ENCODE measurements around the gene UNK.

UNK gene

GRCh38 chr17:75832652-75833400 is 48.2 kb downstream of the UNK start:
- H3K79me2 ChIP-seq (ENCODE audit: control insufficient read depth, low read length): no peaks in the 10 kb centered on the region
- peak overlapping the region; percentile 63 for H3K4me2 ChIP-seq (ENCODE audit: low read length)
- H3K27me3 ChIP-seq (ENCODE audit: control insufficient read depth, low read length): no peaks in the 10 kb centered on the region
- H3K9me3 ChIP-seq (ENCODE audit: control insufficient read depth, insufficient read depth, low read length): no peaks in the 10 kb centered on the region
- H3K4me3 ChIP-seq (ENCODE audit: low read length): peak overlapping the region; percentile 57
- TF ChIP-seq CTCF (IDR thresholded peaks at IDR 0.05; ENCODE audit: low read depth, low read length, poor library complexity, severe bottlenecking) (no peak), EZH2phosphoT487 (IDR thresholded peaks at IDR 0.05; ENCODE audit: borderline replicate concordance, low read length) (no peak)
- peaks cover 29% of the 10 kb centered on the region for H3K4me1 ChIP-seq (ENCODE audit: control insufficient read depth, low read length)
- H3K9me2 ChIP-seq (replicated peaks; ENCODE audit: control insufficient read depth, low read length): no peaks in the 10 kb centered on the region
- peaks cover 8% of the 10 kb centered on the region for H3K36me3 ChIP-seq (ENCODE audit: control insufficient read depth, low read length)
- H3F3A ChIP-seq (ENCODE audit: control insufficient read depth, insufficient read depth): peaks cover 4% of the 10 kb centered on the region
- H4K20me1 ChIP-seq (ENCODE audit: control insufficient read depth, insufficient read depth, low read depth, low read length): no peaks in the 10 kb centered on the region
- H3K27ac ChIP-seq (ENCODE audit: low read depth, low read length): peak overlapping the region; percentile 25

GRCh38 chr17:75834279-75834920 is 49.8 kb downstream of the UNK start:
- Histone ChIP-seq H3K9me2 (replicated peaks; ENCODE audit: control insufficient read depth, low read length) (no peaks in the 10 kb centered on the region), H3K27ac (ENCODE audit: low read depth, low read length) (no peak overlapping the region), H3K4me1 (ENCODE audit: control insufficient read depth, low read length) (peaks cover 20% of the 10 kb centered on the region), H3K4me2 (ENCODE audit: low read length) (no peak overlapping the region), H3K9me3 (ENCODE audit: control insufficient read depth, insufficient read depth, low read length) (no peaks in the 10 kb centered on the region), H3K27me3 (ENCODE audit: control insufficient read depth, low read length) (no peaks in the 10 kb centered on the region), H3K79me2 (ENCODE audit: control insufficient read depth, low read length) (no peaks in the 10 kb centered on the region), H4K20me1 (ENCODE audit: control insufficient read depth, insufficient read depth, low read depth, low read length) (no peaks in the 10 kb centered on the region), H3F3A (ENCODE audit: control insufficient read depth, insufficient read depth) (no peaks in the 10 kb centered on the region), H3K4me3 (ENCODE audit: low read length) (no peak overlapping the region), H3K36me3 (ENCODE audit: control insufficient read depth, low read length) (peaks cover 3% of the 10 kb centered on the region)
- TF ChIP-seq EZH2phosphoT487 (IDR thresholded peaks at IDR 0.05; ENCODE audit: borderline replicate concordance, low read length) (no peak), CTCF (IDR thresholded peaks at IDR 0.05; ENCODE audit: low read depth, low read length, poor library complexity, severe bottlenecking) (no peak)

GRCh38 chr17:75834928-75835653 is 50.5 kb downstream of the UNK start:
- Histone ChIP-seq H3F3A (ENCODE audit: control insufficient read depth, insufficient read depth) (no peaks in the 10 kb centered on the region), H3K27ac (ENCODE audit: low read depth, low read length) (no peak overlapping the region), H3K4me3 (ENCODE audit: low read length) (no peak overlapping the region), H3K27me3 (ENCODE audit: control insufficient read depth, low read length) (no peaks in the 10 kb centered on the region), H3K9me2 (replicated peaks; ENCODE audit: control insufficient read depth, low read length) (no peaks in the 10 kb centered on the region), H4K20me1 (ENCODE audit: control insufficient read depth, insufficient read depth, low read depth, low read length) (no peaks in the 10 kb centered on the region), H3K36me3 (ENCODE audit: control insufficient read depth, low read length) (no peaks in the 10 kb centered on the region), H3K9me3 (ENCODE audit: control insufficient read depth, insufficient read depth, low read length) (no peaks in the 10 kb centered on the region), H3K4me1 (ENCODE audit: control insufficient read depth, low read length) (peaks cover 20% of the 10 kb centered on the region), H3K79me2 (ENCODE audit: control insufficient read depth, low read length) (no peaks in the 10 kb centered on the region), H3K4me2 (ENCODE audit: low read length) (no peak overlapping the region)
- TF ChIP-seq CTCF (IDR thresholded peaks at IDR 0.05; ENCODE audit: low read depth, low read length, poor library complexity, severe bottlenecking) (no peak), EZH2phosphoT487 (IDR thresholded peaks at IDR 0.05; ENCODE audit: borderline replicate concordance, low read length) (no peak)

Measured in DOHH2 (cell line).